IMR-90 (cell line): ENCODE measurements around the gene PRR23C. TPM values are rescaled to one million over a fixed set of nuclear protein-coding genes. Genes with fewer than 3 reads are reported as not detected.

ENCODE experiments used
- ATAC-seq: fragments of 200-7000 bp; cut with Tn5 transposase; 2 replicates; pipeline ENCODE4 v1.9.1; 2020; ENCODE audit warnings: low read depth, mild to moderate bottlenecking, moderate library complexity
- BruUV-seq: library from RNA; stranded (reverse); fragments of 400-500 nt; replicated peaks from 2 replicates; lab custom pipeline; 2021; lab: Mats Ljungman, UMichigan
- CTCF ChIA-PET: fragments of 300-600 bp; formaldehyde crosslinking; extraction: SDS; loops from one replicate; lab custom pipeline; 2021; ENCODE audit warnings: antibody characterized with exemption; lab: Yijun Ruan, JAX
- POLR2A ChIA-PET: fragments of 300-600 bp; sonication (Branson Sonifier 250); formaldehyde crosslinking; loops from one replicate; lab custom pipeline; 2022; ENCODE audit warnings: antibody characterized with exemption; ENCODE audit not compliant: unreplicated experiment; lab: Charles Lee
- DNase-seq: peaks from one replicate; pipeline ENCODE4 v3.0.0; 2013
- H2AFZ ChIP-seq: replicated peaks from 2 replicates; pipeline ENCODE3; 2013; ENCODE audit warnings: low read length, mild to moderate bottlenecking; ENCODE audit not compliant: poor library complexity
- H2AK5ac ChIP-seq: 2 replicates; pipeline ENCODE4 v1.6.1; 2013; ENCODE audit warnings: low read depth, low read length, inconsistent platforms
- H2AK9ac ChIP-seq: replicated peaks from 2 replicates; pipeline ENCODE3; 2013; ENCODE audit warnings: mild to moderate bottlenecking, low read depth, low read length, moderate library complexity; ENCODE audit not compliant: poor library complexity
- H2BK120ac ChIP-seq: 2 replicates; pipeline ENCODE4 v1.6.1; 2013; ENCODE audit warnings: low read depth, low read length, inconsistent platforms
- H2BK15ac ChIP-seq: 3 replicates; pipeline ENCODE4 v1.6.1; 2013; ENCODE audit warnings: low read depth, low read length, inconsistent platforms
- H2BK20ac ChIP-seq: 2 replicates; pipeline ENCODE4 v1.6.1; 2013; ENCODE audit warnings: low read depth, mild to moderate bottlenecking, inconsistent platforms, low read length, moderate library complexity
- H2BK5ac ChIP-seq: 2 replicates; pipeline ENCODE4 v1.6.1; 2013; ENCODE audit warnings: mild to moderate bottlenecking, low read depth, low read length, inconsistent platforms; ENCODE audit not compliant: poor library complexity, severe bottlenecking
- H3K14ac ChIP-seq: replicated peaks from 2 replicates; pipeline ENCODE4 v1.6.1; 2013; ENCODE audit warnings: low read depth, low read length, inconsistent platforms
- H3K18ac ChIP-seq: 2 replicates; pipeline ENCODE4 v1.6.1; 2013; ENCODE audit warnings: low read depth, low read length, control low read depth
- H3K23ac ChIP-seq: 2 replicates; pipeline ENCODE4 v1.6.1; 2013; ENCODE audit warnings: low read depth, low read length, inconsistent platforms
- H3K27ac ChIP-seq: 2 replicates; pipeline ENCODE4 v1.5.1; 2013; ENCODE audit warnings: mild to moderate bottlenecking, control low read depth, low read length; ENCODE audit not compliant: insufficient read depth
- H3K27me3 ChIP-seq: 2 replicates; pipeline ENCODE4 v1.6.1; 2013; ENCODE audit warnings: low read length; ENCODE audit not compliant: control insufficient read depth, insufficient read depth
- H3K36me3 ChIP-seq: 2 replicates; pipeline ENCODE4 v1.6.1; 2013; ENCODE audit warnings: low read length, mixed read lengths; ENCODE audit not compliant: control insufficient read depth, insufficient read depth
- H3K4ac ChIP-seq: 2 replicates; pipeline ENCODE4 v1.6.1; 2013; ENCODE audit warnings: low read depth, low read length, inconsistent platforms
- H3K4me1 ChIP-seq: 2 replicates; pipeline ENCODE4 v1.6.1; 2013; ENCODE audit warnings: low read length, mixed read lengths; ENCODE audit not compliant: control insufficient read depth, insufficient read depth
- H3K4me2 ChIP-seq: 2 replicates; pipeline ENCODE4 v1.6.1; 2013; ENCODE audit warnings: low read depth, mild to moderate bottlenecking, control low read depth, low read length, moderate library complexity
- H3K4me3 ChIP-seq: 2 replicates; pipeline ENCODE4 v1.5.1; 2013; ENCODE audit warnings: low read depth, mild to moderate bottlenecking, control low read depth, low read length, moderate library complexity; ENCODE audit not compliant: insufficient read depth
- H3K56ac ChIP-seq: 2 replicates; pipeline ENCODE4 v1.6.1; 2013; ENCODE audit warnings: low read length, inconsistent platforms; ENCODE audit not compliant: insufficient read depth; ENCODE audit errors: extremely low read depth
- H3K79me1 ChIP-seq, 2 experiments: 2 replicates each; pipeline ENCODE4 v1.6.1; 2013; ENCODE audit warnings: low read length in 2 of 2, inconsistent platforms in 1 of 2, low read depth in 1 of 2
- H3K9ac ChIP-seq: 2 replicates; pipeline ENCODE4 v1.6.1; 2013; ENCODE audit warnings: low read depth, low read length, control low read depth
- H3K9me1 ChIP-seq: 2 replicates; pipeline ENCODE4 v1.6.1; 2013; ENCODE audit warnings: low read length, inconsistent platforms; ENCODE audit not compliant: insufficient read depth
- H3K9me3 ChIP-seq: 2 replicates; pipeline ENCODE4 v1.6.1; 2013; ENCODE audit warnings: low read length; ENCODE audit not compliant: control insufficient read depth, insufficient read depth
- H4K20me1 ChIP-seq: 2 replicates; pipeline ENCODE4 v1.6.1; 2013; ENCODE audit warnings: low read length, inconsistent platforms; ENCODE audit not compliant: insufficient read depth
- H4K5ac ChIP-seq: 2 replicates; pipeline ENCODE4 v1.6.1; 2013; ENCODE audit warnings: mild to moderate bottlenecking, low read depth, low read length, control low read depth
- H4K8ac ChIP-seq, 2 experiments: 2 replicates each; pipeline ENCODE4 v1.6.1; 2013; ENCODE audit warnings: low read depth in 2 of 2, low read length in 2 of 2, control low read depth in 1 of 2, inconsistent platforms in 1 of 2
- H4K91ac ChIP-seq: 2 replicates; pipeline ENCODE4 v1.6.1; 2013; ENCODE audit warnings: low read depth, low read length, inconsistent platforms; ENCODE audit not compliant: insufficient read depth
- FOS ChIP-seq: fragments of 150-350 bp; IDR thresholded peaks from 2 replicates; pipeline ENCODE4 v1.6.1; 2016; ENCODE audit warnings: low read depth, low read length
- MAZ ChIP-seq: IDR thresholded peaks from 2 replicates; pipeline ENCODE4 v1.6.1; 2012; ENCODE audit warnings: low read depth, mild to moderate bottlenecking, low read length, improper control_type of control experiment, moderate library complexity, borderline replicate concordance
- MXI1 ChIP-seq: IDR thresholded peaks from 2 replicates; pipeline ENCODE4 v1.6.1; 2012; ENCODE audit warnings: low read depth, mild to moderate bottlenecking, low read length, moderate library complexity, borderline replicate concordance
- RAD21 ChIP-seq: IDR thresholded peaks from 2 replicates; pipeline ENCODE4 v1.6.1; 2012; ENCODE audit warnings: low read length, improper control_type of control experiment
- RFX5 ChIP-seq: IDR thresholded peaks from 2 replicates; pipeline ENCODE4 v1.8.0; 2012; ENCODE audit warnings: low read depth, mild to moderate bottlenecking, low read length, moderate library complexity
- SMC3 ChIP-seq: fragments of 150-350 bp; IDR thresholded peaks from 2 replicates; pipeline ENCODE4 v1.6.1; 2016; ENCODE audit warnings: low read depth, mild to moderate bottlenecking, antibody characterized with exemption, low read length, moderate library complexity
- dilution Hi-C: fragments of 300-500 bp; cut with HindIII; formaldehyde crosslinking; loops from one replicate; pipeline ENCODE4 v1.14.3; 2018; ENCODE audit warnings: low sequenced_read_pairs; ENCODE audit not compliant: unreplicated experiment
- in situ Hi-C: fragments of 300-500 bp; cut with MboI; formaldehyde crosslinking; loops from 3 replicates; pipeline ENCODE4 v1.14.3; 2019; ENCODE audit warnings: low sequenced_read_pairs, inconsistent platforms, mixed read lengths
- intact Hi-C: fragments of 100-400 bp; cut with micrococcal nuclease; formaldehyde crosslinking; loops from 2 replicates; pipeline ENCODE4 v1.10.0; 2022
- polyA plus RNA-seq, 3 experiments: library from polyadenylated mRNA; depleted of rRNA; stranded (reverse); fragments of >200 nt; gene quantifications; 2 replicates each; pipeline ENCODE4 v1.2.3, GENCODE V29; 2012; ENCODE audit warnings: low replicate concordance in 1 of 3
- total RNA-seq: library from RNA; depleted of rRNA; stranded (reverse); fragments of >200 nt; gene quantifications from 2 replicates; pipeline ENCODE4 v1.2.3, GENCODE V29; 2012
- TF ChIP-seq, protein P1 (sequence below): fragments of 150-350 bp; IDR thresholded peaks from 2 replicates; pipeline ENCODE4 v1.6.1; 2016; ENCODE audit warnings: low read depth, mild to moderate bottlenecking, low read length, moderate library complexity, borderline replicate concordance
- TF ChIP-seq, protein P2 (sequence below): conservative IDR thresholded peaks from 2 replicates; pipeline ENCODE4 v1.5.1; 2012; ENCODE audit warnings: mild to moderate bottlenecking, low read depth, low read length, improper control_type of control experiment
- TF ChIP-seq, protein P3 (sequence below): fragments of 150-350 bp; IDR thresholded peaks from 2 replicates; pipeline ENCODE4 v1.6.1; 2017; ENCODE audit warnings: mild to moderate bottlenecking, antibody characterized with exemption, low read length, low read depth

PRR23C gene
- total and polyA plus RNA-seq, 2 of the 4 experiments (the other 2 are of a cell fraction) = not detected

DNA sequence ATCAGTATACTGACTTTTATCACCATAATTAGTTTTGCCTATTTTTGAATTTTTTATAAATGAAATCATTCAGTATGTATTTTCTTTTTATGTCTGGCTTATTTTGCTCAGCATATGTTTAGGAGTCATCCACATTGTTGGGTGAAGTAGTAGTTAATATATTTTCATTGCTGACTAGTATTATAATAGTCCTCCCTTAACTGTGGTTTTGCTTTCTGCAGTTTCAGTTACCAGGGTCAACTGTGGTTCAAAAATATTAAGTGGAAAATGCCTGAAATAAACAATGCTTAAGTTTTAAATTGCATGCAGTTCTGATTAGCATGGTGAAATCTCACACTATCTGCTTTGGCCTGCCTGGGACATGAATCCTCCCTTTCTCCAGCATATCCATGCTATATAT is 39.5 kb upstream of the PRR23C start:
- Histone ChIP-seq H3K27ac (no peak overlapping the region), H3K36me3 (no peaks in the 10 kb centered on the region), H3K4me1 (no peaks in the 10 kb centered on the region), H3K9me3 (no peaks in the 10 kb centered on the region), H3K4ac (no peak overlapping the region), H2BK15ac (no peak overlapping the region), H2AK5ac (no peak overlapping the region), H3K18ac (no peak overlapping the region), H3K27me3 (no peaks in the 10 kb centered on the region), H4K20me1 (no peaks in the 10 kb centered on the region), H3K4me3 (no peak overlapping the region), H2BK5ac (no peak overlapping the region), H3K9me1 (no peaks in the 10 kb centered on the region), H2AK9ac (no peak overlapping the region), H2BK20ac (no peak overlapping the region), H4K91ac (no peak overlapping the region), H3K79me1 (no peaks in the 10 kb centered on the region), H4K8ac (no peak overlapping the region), H3K23ac (no peak overlapping the region), H3K4me2 (no peak overlapping the region), H3K56ac (no peak overlapping the region), H2BK120ac (no peak overlapping the region), H3K14ac (no peak overlapping the region), H3K9ac (no peak overlapping the region), H4K5ac (no peak overlapping the region), H2AFZ (no peak overlapping the region)
- intact Hi-C loops = no loop called here
- CTCF ChIA-PET = no interaction called here
- dilution Hi-C loops = no loop called here
- in situ Hi-C loops = no loop called here
- TF ChIP-seq, protein P1, sequence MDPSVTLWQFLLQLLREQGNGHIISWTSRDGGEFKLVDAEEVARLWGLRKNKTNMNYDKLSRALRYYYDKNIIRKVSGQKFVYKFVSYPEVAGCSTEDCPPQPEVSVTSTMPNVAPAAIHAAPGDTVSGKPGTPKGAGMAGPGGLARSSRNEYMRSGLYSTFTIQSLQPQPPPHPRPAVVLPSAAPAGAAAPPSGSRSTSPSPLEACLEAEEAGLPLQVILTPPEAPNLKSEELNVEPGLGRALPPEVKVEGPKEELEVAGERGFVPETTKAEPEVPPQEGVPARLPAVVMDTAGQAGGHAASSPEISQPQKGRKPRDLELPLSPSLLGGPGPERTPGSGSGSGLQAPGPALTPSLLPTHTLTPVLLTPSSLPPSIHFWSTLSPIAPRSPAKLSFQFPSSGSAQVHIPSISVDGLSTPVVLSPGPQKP = no peak
- TF ChIP-seq SMC3 = no peak
- TF ChIP-seq RAD21 = no peak
- no peak for TF ChIP-seq MXI1
- no peak for TF ChIP-seq RFX5
- no peak for TF ChIP-seq MAZ
- TF ChIP-seq, protein P2, sequence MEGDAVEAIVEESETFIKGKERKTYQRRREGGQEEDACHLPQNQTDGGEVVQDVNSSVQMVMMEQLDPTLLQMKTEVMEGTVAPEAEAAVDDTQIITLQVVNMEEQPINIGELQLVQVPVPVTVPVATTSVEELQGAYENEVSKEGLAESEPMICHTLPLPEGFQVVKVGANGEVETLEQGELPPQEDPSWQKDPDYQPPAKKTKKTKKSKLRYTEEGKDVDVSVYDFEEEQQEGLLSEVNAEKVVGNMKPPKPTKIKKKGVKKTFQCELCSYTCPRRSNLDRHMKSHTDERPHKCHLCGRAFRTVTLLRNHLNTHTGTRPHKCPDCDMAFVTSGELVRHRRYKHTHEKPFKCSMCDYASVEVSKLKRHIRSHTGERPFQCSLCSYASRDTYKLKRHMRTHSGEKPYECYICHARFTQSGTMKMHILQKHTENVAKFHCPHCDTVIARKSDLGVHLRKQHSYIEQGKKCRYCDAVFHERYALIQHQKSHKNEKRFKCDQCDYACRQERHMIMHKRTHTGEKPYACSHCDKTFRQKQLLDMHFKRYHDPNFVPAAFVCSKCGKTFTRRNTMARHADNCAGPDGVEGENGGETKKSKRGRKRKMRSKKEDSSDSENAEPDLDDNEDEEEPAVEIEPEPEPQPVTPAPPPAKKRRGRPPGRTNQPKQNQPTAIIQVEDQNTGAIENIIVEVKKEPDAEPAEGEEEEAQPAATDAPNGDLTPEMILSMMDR = no peak
- no peak for TF ChIP-seq FOS
- TF ChIP-seq, protein P3, sequence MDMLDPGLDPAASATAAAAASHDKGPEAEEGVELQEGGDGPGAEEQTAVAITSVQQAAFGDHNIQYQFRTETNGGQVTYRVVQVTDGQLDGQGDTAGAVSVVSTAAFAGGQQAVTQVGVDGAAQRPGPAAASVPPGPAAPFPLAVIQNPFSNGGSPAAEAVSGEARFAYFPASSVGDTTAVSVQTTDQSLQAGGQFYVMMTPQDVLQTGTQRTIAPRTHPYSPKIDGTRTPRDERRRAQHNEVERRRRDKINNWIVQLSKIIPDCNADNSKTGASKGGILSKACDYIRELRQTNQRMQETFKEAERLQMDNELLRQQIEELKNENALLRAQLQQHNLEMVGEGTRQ = no peak
- ATAC-seq (no peak), DNase-seq (no peak)
- POLR2A ChIA-PET = no interaction called here
- no TSS peak for BruUV-seq
